Endothelial cell of umbilical vein (primary cell): ENCODE measurements around the gene MYO18A. TPM values are rescaled to one million over a fixed set of nuclear protein-coding genes. Genes with fewer than 3 reads are reported as not detected.

ENCODE experiments used
- Bru-seq: library from RNA; stranded (reverse); fragments of 400-500 nt; gene quantifications from one replicate; lab custom pipeline; 2021; lab: Mats Ljungman, UMichigan
- BruChase-seq, 2 experiments: library from RNA; stranded (reverse); fragments of 400-500 nt; gene quantifications; one replicate each; lab custom pipeline; 2021; lab: Mats Ljungman, UMichigan
- BruUV-seq: library from RNA; stranded (reverse); fragments of 400-500 nt; replicated peaks from 2 replicates; lab custom pipeline; 2021; lab: Mats Ljungman, UMichigan
- CTCF ChIA-PET: fragments of 300-600, 350-600 bp; sonication (Branson Sonifier 250); formaldehyde crosslinking; loops from one replicate; lab custom pipeline; 2021; ENCODE audit warnings: antibody characterized with exemption, inconsistent platforms; lab: Charles Lee
- POLR2A ChIA-PET: fragments of 300-600, 350-600 bp; sonication (Branson Sonifier 250); formaldehyde crosslinking; loops from one replicate; lab custom pipeline; 2021; ENCODE audit warnings: antibody characterized with exemption, inconsistent platforms; lab: Charles Lee
- DNase-seq: peaks from one replicate; pipeline ENCODE4 v3.0.0-alpha.2; 2011; ENCODE audit warnings: low read depth, low spot score
- FAIRE-seq: peaks from 2 replicates; lab custom pipeline; 2011; peaks lifted over from hg19 to GRCh38; lab: Jason Lieb, UNC
- H2AFZ ChIP-seq: 2 replicates; pipeline ENCODE4 v1.6.0; 2012; ENCODE audit warnings: low read depth, low read length, control low read depth, inconsistent platforms
- H3K27ac ChIP-seq: 2 replicates; pipeline ENCODE4 v1.5.1; 2011; ENCODE audit warnings: low read depth, mild to moderate bottlenecking, control low read depth, low read length, moderate library complexity; ENCODE audit not compliant: insufficient read depth
- H3K27me3 ChIP-seq, 2 experiments: 2 replicates each; pipeline versions ENCODE4 v1.6.0 to v1.6.1; 2011; ENCODE audit warnings: low read length in 2 of 2, mixed read lengths in 1 of 2; ENCODE audit not compliant: control insufficient read depth in 2 of 2, insufficient read depth in 2 of 2
- H3K36me3 ChIP-seq, 2 experiments: 2 replicates in 1 of 2; 3 replicates in 1 of 2; pipeline ENCODE4 v1.5.1; 2011; ENCODE audit warnings: low read length in 2 of 2, mild to moderate bottlenecking in 1 of 2, moderate library complexity in 1 of 2; ENCODE audit not compliant: control insufficient read depth in 2 of 2, insufficient read depth in 2 of 2; ENCODE audit errors: extremely low read depth in 1 of 2
- H3K4me1 ChIP-seq: 3 replicates; pipeline ENCODE4 v1.5.1; 2011; ENCODE audit warnings: mild to moderate bottlenecking, low read length; ENCODE audit not compliant: control insufficient read depth, insufficient read depth; ENCODE audit errors: extremely low read depth
- H3K4me2 ChIP-seq: 2 replicates; pipeline ENCODE4 v1.6.1; 2011; ENCODE audit warnings: low read length, control low read depth, mixed read lengths; ENCODE audit not compliant: insufficient read depth
- H3K4me3 ChIP-seq, 3 experiments: fragments of 200-600 bp in 1 of 3; sonication (generic), shearing (Covaris generic) in 1 of 3; replicated peaks in 1 of 3; 2 replicates each; pipeline ENCODE4 v1.5.1; 2011 to 2016; ENCODE audit warnings: control low read depth in 3 of 3, low read length in 3 of 3, mild to moderate bottlenecking in 2 of 3, inconsistent platforms in 1 of 3, low read depth in 1 of 3, moderate library complexity in 1 of 3; ENCODE audit not compliant: insufficient read depth in 1 of 3
- H3K79me2 ChIP-seq: 2 replicates; pipeline ENCODE4 v1.6.0; 2012; ENCODE audit warnings: low read length, inconsistent platforms; ENCODE audit not compliant: control insufficient read depth, insufficient read depth
- H3K9ac ChIP-seq: replicated peaks from 2 replicates; pipeline ENCODE3; 2011; ENCODE audit warnings: low read length, control low read depth; ENCODE audit not compliant: insufficient read depth; ENCODE audit errors: extremely low read depth
- H3K9me1 ChIP-seq: replicated peaks from 3 replicates; pipeline ENCODE4 v1.6.0; 2011; ENCODE audit warnings: mild to moderate bottlenecking, low read length; ENCODE audit not compliant: control insufficient read depth, insufficient read depth; ENCODE audit errors: extremely low read depth
- H3K9me3 ChIP-seq: replicated peaks from 2 replicates; pipeline ENCODE4 v1.5.1; 2012; ENCODE audit warnings: low read length, inconsistent platforms; ENCODE audit not compliant: control insufficient read depth, insufficient read depth
- H4K20me1 ChIP-seq: replicated peaks from 2 replicates; pipeline ENCODE3; 2011; ENCODE audit warnings: mild to moderate bottlenecking, low read length; ENCODE audit not compliant: control insufficient read depth, insufficient read depth; ENCODE audit errors: extremely low read depth
- CTCF ChIP-seq, 2 donors: IDR thresholded peaks; 1 replicate in 1 of 2; 2 replicates in 1 of 2; pipeline ENCODE4 v1.5.1; 2011; ENCODE audit warnings: low read length in 2 of 2, mild to moderate bottlenecking in 2 of 2, moderate library complexity in 2 of 2, control low read depth in 1 of 2, inconsistent platforms in 1 of 2, low read depth in 1 of 2; ENCODE audit not compliant: insufficient read depth in 1 of 2; ENCODE audit errors: extremely low read depth in 1 of 2
- EZH2 ChIP-seq: IDR thresholded peaks from 2 replicates; pipeline ENCODE4 v1.6.1; 2012; ENCODE audit warnings: borderline replicate concordance, low read depth, mild to moderate bottlenecking, moderate library complexity, low read length, inconsistent platforms; ENCODE audit not compliant: severe bottlenecking
- GATA2 ChIP-seq: IDR thresholded peaks from 2 replicates; pipeline ENCODE4 v1.7.0; 2011; ENCODE audit warnings: low read depth, mild to moderate bottlenecking, moderate library complexity, mixed read lengths, low read length; ENCODE audit not compliant: insufficient read length, insufficient read depth
- MAX ChIP-seq: IDR thresholded peaks from 2 replicates; pipeline ENCODE4 v1.6.1; 2011; ENCODE audit not compliant: insufficient read depth, insufficient read length
- POLR2AphosphoS5 ChIP-seq: IDR thresholded peaks from 2 replicates; pipeline ENCODE4 v1.6.1; 2012; ENCODE audit warnings: low read depth, mild to moderate bottlenecking, control low read depth, low read length, moderate library complexity; ENCODE audit not compliant: insufficient read depth
- dilution Hi-C: fragments of 300-500 bp; cut with MboI; formaldehyde crosslinking; loops from one replicate; pipeline ENCODE4 v1.15.0; 2019; ENCODE audit warnings: low sequenced_read_pairs; ENCODE audit not compliant: extremely low pct_ligation_motif_present
- intact Hi-C: fragments of 100-400 bp; cut with micrococcal nuclease; formaldehyde crosslinking; loops from one replicate; pipeline ENCODE4 v1.10.0; 2022
- long read RNA-seq: library from polyadenylated mRNA; stranded (forward); transcript quantifications from one replicate; pipeline ENCODE4 v2.0.0, GENCODE V29; 2021
- polyA minus RNA-seq, 3 experiments: library from RNA; depleted of rRNA, polyadenylated mRNA; stranded (reverse); fragments of >200 nt; gene quantifications; 1 replicate in 1 of 3; 2 replicates in 2 of 3; pipeline ENCODE4 v1.2.3, GENCODE V29; 2011
- polyA plus RNA-seq, 4 experiments: library from polyadenylated mRNA; depleted of rRNA in 3 of 4; stranded (reverse) in 3 of 4; unstranded in 1 of 4; fragments of >200 nt; gene quantifications; 2 replicates each; pipeline versions ENCODE4 v1.2.1 to v1.2.3, GENCODE V29; 2011 to 2012; ENCODE audit warnings: missing spikeins in 1 of 4
- total RNA-seq: library from RNA; stranded (reverse); gene quantifications from 2 replicates; pipeline ENCODE4 v1.2.3, GENCODE V29; 2021

Gene MYO18A
- total RNA-seq (20.6 and 28.3 TPM in 2 replicates), polyA plus RNA-seq (3.9 and 4.5 TPM in 2 replicates), polyA minus RNA-seq (17.9 and 22.6 TPM in 2 replicates), Bru-seq, nascent RNA (percentile 43 among the genes with signal in this experiment), BruChase-seq, experiment 1, labeled RNA remaining after a 6-hour chase (percentile 53 among the genes with signal in this experiment), BruChase-seq, experiment 2, labeled RNA remaining after a 2-hour chase (percentile 51 among the genes with signal in this experiment)
- 3.7 and 4.6 TPM in 2 replicates for polyA plus RNA-seq (2011; cell fraction: cytosol; rRNA removed)
- polyA plus RNA-seq (2011; cell fraction: nucleus; rRNA removed): 17.3 and 26.0 TPM in 2 replicates
- polyA plus RNA-seq (2012): 15.0 and 19.6 TPM in 2 replicates
- 19.3 TPM for polyA minus RNA-seq (2011; cell fraction: cytosol; rRNA and poly(A)+ RNA removed)
- 22.6 and 25.2 TPM in 2 replicates for polyA minus RNA-seq (2011; cell fraction: nucleus; rRNA and poly(A)+ RNA removed)
- long read RNA-seq, partial matches to known transcripts: 4 of 6 reads
- long read RNA-seq, other reads (novel, unspliced or antisense): 2 of 6 reads

GRCh38 chr17:29180034-29180787, at the start of gene MYO18A:
TSS of gene MYO18A (minus strand) at chr17:29180398. CDS start at chr17:29166940, 13,458 bp downstream.
- no TSS peak for BruUV-seq

More at GRCh38 chr17:29180034-29180787, at the start of gene MYO18A:
- DNase-seq (peak; percentile 74), FAIRE-seq (peak; percentile 89)
- peak within 1 kb of the TSS; percentile 59 for H3K4me2 ChIP-seq
- H3K27ac ChIP-seq: no peak within 1 kb of the TSS
- H3K36me3 ChIP-seq: no peaks in the 10 kb centered on the region
- no peak for TF ChIP-seq MAX
- no peak for TF ChIP-seq GATA2
- TF ChIP-seq POLR2AphosphoS5: peak; percentile 44
- peak; percentile 88 to 90 for TF ChIP-seq CTCF (IDR thresholded peaks at IDR 0.05; ENCODE audit: extremely low read depth in 1 of 2, insufficient read depth in 1 of 2, low read depth in 1 of 2, low read length in 2 of 2)
- TF ChIP-seq EZH2: no peak
- H3K4me3 ChIP-seq: peak within 1 kb of the TSS; percentile 9 to 61 (median 42)
- no peaks in the 10 kb centered on the region for H3K27me3 ChIP-seq
- no peaks in the 10 kb centered on the region for H3K9me1 ChIP-seq
- ChIA-PET POLR2A (interaction anchor here (0.6 to 1.0 kb wide), 4 partner anchors 9 to 114 kb away, joined by 3 to 5 read pairs (median 4); partner anchors contain the start of gene NUFIP2), CTCF (interaction anchor here (0.5 to 8.8 kb wide), 44 partner anchors 8 to 248 kb away, joined by 3 to 242 read pairs (median 6); partner anchors contain the start of gene PHF12)
- H3K4me1 ChIP-seq: peaks cover 11% of the 10 kb centered on the region
- intact Hi-C loops: loop anchor here (1.0 kb wide), 2 partner anchors 32 to 39 kb away; no protein-coding TSS in a partner anchor
- H4K20me1 ChIP-seq: no peaks in the 10 kb centered on the region
- H3K9ac ChIP-seq: no peak within 1 kb of the TSS
- H3K9me3 ChIP-seq: no peaks in the 10 kb centered on the region
- H2AFZ ChIP-seq: peak within 1 kb of the TSS; percentile 92
- dilution Hi-C loops: no loop called here
- no peaks in the 10 kb centered on the region for H3K79me2 ChIP-seq
